SU-DHL-6 (cell line): Measurements from ENCODE around the gene WWOX.

Experiments used
- H2AFZ ChIP-seq: fragments of 200-600 bp; sonication (generic); 2 replicates; pipeline ENCODE4 v1.6.1; 2014; ENCODE audit warnings: low read depth, mild to moderate bottlenecking, moderate library complexity, mixed read lengths, antibody characterized with exemption, low read length; ENCODE audit not compliant: severe bottlenecking
- H3F3A ChIP-seq: fragments of 200-600 bp; shearing (Covaris generic); 2 replicates; pipeline ENCODE4 v1.6.0; 2016; ENCODE audit warnings: antibody characterized with exemption, mild to moderate bottlenecking; ENCODE audit not compliant: insufficient read depth
- H3K27ac ChIP-seq: fragments of 200-600 bp; sonication (generic); 2 replicates; pipeline ENCODE4 v1.5.1; 2016; ENCODE audit warnings: low read depth, mild to moderate bottlenecking, low read length, moderate library complexity, mixed read lengths
- H3K27me3 ChIP-seq: fragments of 200-600 bp; sonication (generic), shearing (Covaris generic); 2 replicates; pipeline ENCODE4 v1.6.0; 2014; ENCODE audit warnings: mild to moderate bottlenecking, low read length
- H3K36me3 ChIP-seq: fragments of 200-600 bp; sonication (generic); 2 replicates; pipeline ENCODE4 v1.6.1; 2014; ENCODE audit warnings: mild to moderate bottlenecking, low read length, mixed read lengths
- H3K4me2 ChIP-seq: fragments of 300-600, 200-600 bp; shearing (Covaris generic), sonication (generic); 2 replicates; pipeline ENCODE4 v1.6.0; 2014; ENCODE audit warnings: low read length, low read depth, mild to moderate bottlenecking; ENCODE audit not compliant: poor library complexity, severe bottlenecking
- H3K4me3 ChIP-seq: fragments of 200-600 bp; sonication (generic); 2 replicates; pipeline ENCODE4 v1.5.1; 2014; ENCODE audit warnings: antibody characterized with exemption, low read length, mild to moderate bottlenecking, mixed read lengths; ENCODE audit not compliant: insufficient read depth, poor library complexity, severe bottlenecking
- H3K79me2 ChIP-seq: fragments of 200-600 bp; sonication (generic); 2 replicates; pipeline ENCODE4 v1.6.1; 2014; ENCODE audit warnings: mild to moderate bottlenecking, low read length, moderate library complexity; ENCODE audit not compliant: insufficient read depth
- H3K9ac ChIP-seq: fragments of 200-600 bp; sonication (generic); 2 replicates; pipeline ENCODE4 v1.7.0; 2014; ENCODE audit warnings: mild to moderate bottlenecking, low read length
- H3K9me2 ChIP-seq: fragments of 200-600 bp; sonication (generic); replicated peaks from 2 replicates; pipeline ENCODE4 v1.6.1; 2014; ENCODE audit warnings: low read length; ENCODE audit not compliant: insufficient read depth
- H3K9me3 ChIP-seq: fragments of 200-600 bp; sonication (generic); 2 replicates; pipeline ENCODE4 v1.6.1; 2014; ENCODE audit warnings: low read length, mixed read lengths; ENCODE audit not compliant: insufficient read depth
- H4K20me1 ChIP-seq: fragments of 200-600 bp; sonication (generic); 2 replicates; pipeline ENCODE4 v1.6.1; 2014; ENCODE audit warnings: low read depth, mild to moderate bottlenecking, antibody characterized with exemption, low read length, moderate library complexity, mixed read lengths
- CTCF ChIP-seq: fragments of 200-600 bp; sonication (generic); IDR thresholded peaks from one replicate; pipeline ENCODE4 v1.5.1; 2017; ENCODE audit warnings: antibody characterized with exemption, mild to moderate bottlenecking, low read length, moderate library complexity; ENCODE audit not compliant: insufficient read depth, poor library complexity, severe bottlenecking
- EZH2phosphoT487 ChIP-seq: fragments of 200-600 bp; sonication (generic), shearing (Covaris generic); conservative IDR thresholded peaks from 2 replicates; pipeline ENCODE4 v1.6.1; 2018; ENCODE audit warnings: mild to moderate bottlenecking, antibody characterized with exemption, low read length, moderate library complexity, mixed read lengths

Gene WWOX

GRCh38 chr16:78215222-78215621 lies 115.8 kb downstream of the WWOX start:
- H3K27ac ChIP-seq: no peak overlapping the region
- no peak overlapping the region for H3K9ac ChIP-seq
- H3K9me3 ChIP-seq: no peaks in the 10 kb centered on the region

GRCh38 chr16:78216166-78216745 lies 116.8 kb downstream of the WWOX start:
- Histone ChIP-seq H3K9ac (no peak overlapping the region), H3K36me3 (no peaks in the 10 kb centered on the region), H3K4me3 (no peak overlapping the region), H3K79me2 (no peaks in the 10 kb centered on the region), H2AFZ (no peak overlapping the region), H3K9me3 (no peaks in the 10 kb centered on the region), H3K9me2 (no peaks in the 10 kb centered on the region), H3K4me2 (no peak overlapping the region), H3K27ac (no peak overlapping the region), H3K27me3 (no peaks in the 10 kb centered on the region), H3F3A (no peaks in the 10 kb centered on the region), H4K20me1 (no peaks in the 10 kb centered on the region)
- no peak for TF ChIP-seq EZH2phosphoT487
- no peak for TF ChIP-seq CTCF

More at GRCh38 chr16:78215222-78215621, 115.8 kb downstream of the WWOX start:
- Histone ChIP-seq H2AFZ (no peak overlapping the region), H3K27me3 (no peaks in the 10 kb centered on the region), H3K36me3 (no peaks in the 10 kb centered on the region), H3F3A (no peaks in the 10 kb centered on the region), H3K9me2 (no peaks in the 10 kb centered on the region), H4K20me1 (no peaks in the 10 kb centered on the region), H3K4me2 (no peak overlapping the region), H3K79me2 (no peaks in the 10 kb centered on the region), H3K4me3 (no peak overlapping the region)
- TF ChIP-seq CTCF (no peak), EZH2phosphoT487 (no peak)

DNA sequence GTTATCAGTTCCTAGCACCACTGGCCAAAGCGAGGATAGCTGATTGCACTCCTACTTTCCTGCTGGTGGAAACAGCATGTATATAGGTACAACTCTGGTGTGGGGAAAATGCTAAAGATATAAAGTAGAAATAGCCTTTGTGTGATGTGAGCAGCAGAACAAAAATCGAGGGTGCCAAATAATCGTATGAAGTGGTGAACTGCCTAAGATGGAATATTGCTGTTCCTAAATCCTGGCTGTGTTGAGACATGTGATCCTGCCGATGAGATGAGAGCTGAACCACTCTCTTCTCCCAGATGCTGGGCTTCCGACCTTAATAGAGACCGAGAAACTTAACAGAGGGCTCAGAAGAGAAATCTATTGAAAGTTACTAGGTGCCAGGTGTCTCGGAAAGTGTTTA lies 117.8 kb downstream of the WWOX start:
- Histone ChIP-seq H2AFZ (no peak overlapping the region), H3F3A (no peaks in the 10 kb centered on the region), H3K4me3 (no peak overlapping the region), H3K27me3 (no peaks in the 10 kb centered on the region), H3K27ac (no peak overlapping the region), H3K79me2 (no peaks in the 10 kb centered on the region), H3K9ac (no peak overlapping the region), H3K36me3 (no peaks in the 10 kb centered on the region), H3K4me2 (no peak overlapping the region), H3K9me3 (no peaks in the 10 kb centered on the region), H4K20me1 (no peaks in the 10 kb centered on the region), H3K9me2 (no peaks in the 10 kb centered on the region)
- no peak for TF ChIP-seq CTCF
- no peak for TF ChIP-seq EZH2phosphoT487
